ENCODE data around the gene TRPM6.

DNA sequence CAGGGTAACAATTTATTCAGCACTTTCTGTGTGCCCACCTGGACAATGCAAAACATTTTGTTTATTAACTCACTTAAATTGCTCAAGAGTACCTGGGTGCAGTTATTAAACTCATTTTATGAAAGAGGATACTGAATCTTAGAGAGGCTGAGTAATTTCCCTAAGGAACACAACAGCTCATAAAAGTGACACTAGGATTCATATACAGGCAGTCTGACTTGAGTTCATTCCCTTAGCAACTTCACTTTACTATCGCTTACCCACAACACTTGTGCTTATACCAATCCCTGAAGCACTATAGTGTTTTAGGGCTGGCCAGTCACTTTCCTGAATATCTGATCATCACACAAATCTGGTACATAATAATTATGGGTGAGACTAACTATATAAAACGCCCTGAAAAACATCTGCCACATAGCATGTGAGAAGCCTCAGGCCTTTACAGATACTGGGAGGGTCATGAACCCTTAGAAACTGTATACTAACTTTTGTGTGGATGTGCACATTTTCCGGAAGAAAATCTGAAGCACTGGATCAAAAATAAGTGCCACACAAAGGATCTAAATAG is 11.3 kb downstream of the TRPM6 start:
- no peak for TF ChIP-seq POLR2A (IDR thresholded peaks at IDR 0.05)
- TF ChIP-seq, protein P1, sequence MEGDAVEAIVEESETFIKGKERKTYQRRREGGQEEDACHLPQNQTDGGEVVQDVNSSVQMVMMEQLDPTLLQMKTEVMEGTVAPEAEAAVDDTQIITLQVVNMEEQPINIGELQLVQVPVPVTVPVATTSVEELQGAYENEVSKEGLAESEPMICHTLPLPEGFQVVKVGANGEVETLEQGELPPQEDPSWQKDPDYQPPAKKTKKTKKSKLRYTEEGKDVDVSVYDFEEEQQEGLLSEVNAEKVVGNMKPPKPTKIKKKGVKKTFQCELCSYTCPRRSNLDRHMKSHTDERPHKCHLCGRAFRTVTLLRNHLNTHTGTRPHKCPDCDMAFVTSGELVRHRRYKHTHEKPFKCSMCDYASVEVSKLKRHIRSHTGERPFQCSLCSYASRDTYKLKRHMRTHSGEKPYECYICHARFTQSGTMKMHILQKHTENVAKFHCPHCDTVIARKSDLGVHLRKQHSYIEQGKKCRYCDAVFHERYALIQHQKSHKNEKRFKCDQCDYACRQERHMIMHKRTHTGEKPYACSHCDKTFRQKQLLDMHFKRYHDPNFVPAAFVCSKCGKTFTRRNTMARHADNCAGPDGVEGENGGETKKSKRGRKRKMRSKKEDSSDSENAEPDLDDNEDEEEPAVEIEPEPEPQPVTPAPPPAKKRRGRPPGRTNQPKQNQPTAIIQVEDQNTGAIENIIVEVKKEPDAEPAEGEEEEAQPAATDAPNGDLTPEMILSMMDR (IDR thresholded peaks at IDR 0.05), result no peak
